Spleen (tissue), 7 donors: ENCODE data around the gene TXNL1.
A peak's percentile ranks its signal among the peaks of the same experiment; 100 is the strongest.

Experiments used
- POLR2AphosphoS5 ChIP-seq, 3 donors: sonication (generic); formaldehyde crosslinking; IDR thresholded peaks; one replicate each; pipeline ENCODE4 v1.5.1; 2017; ENCODE audit warnings: antibody characterized with exemption in 3 of 3
- TF ChIP-seq, protein P1 (sequence below), 11 experiments: fragments of 200-600 bp in 7 of 11; fragments of 450-650 bp in 4 of 11; sonication (generic) in 4 of 11; IDR thresholded peaks in 8 of 11; conservative IDR thresholded peaks in 3 of 11; 1 replicate in 7 of 11; 2 replicates in 4 of 11; pipeline versions ENCODE4 v1.4.0 to v1.8.0; 2016 to 2021; ENCODE audit warnings: antibody characterized with exemption in 11 of 11, inconsistent platforms in 4 of 11, mild to moderate bottlenecking in 1 of 11
- donor health status: DM: no; HTN: no; CAD: no; lungs with moderate emphysema.
- donor health status: DM: no; HTN: no; CAD: no.
- donor health status: DM: no; HTN: no; CAD: no.

GRCh38 chr18:56638232-56639103 is at the start of gene TXNL1:
- TF ChIP-seq, protein P1, sequence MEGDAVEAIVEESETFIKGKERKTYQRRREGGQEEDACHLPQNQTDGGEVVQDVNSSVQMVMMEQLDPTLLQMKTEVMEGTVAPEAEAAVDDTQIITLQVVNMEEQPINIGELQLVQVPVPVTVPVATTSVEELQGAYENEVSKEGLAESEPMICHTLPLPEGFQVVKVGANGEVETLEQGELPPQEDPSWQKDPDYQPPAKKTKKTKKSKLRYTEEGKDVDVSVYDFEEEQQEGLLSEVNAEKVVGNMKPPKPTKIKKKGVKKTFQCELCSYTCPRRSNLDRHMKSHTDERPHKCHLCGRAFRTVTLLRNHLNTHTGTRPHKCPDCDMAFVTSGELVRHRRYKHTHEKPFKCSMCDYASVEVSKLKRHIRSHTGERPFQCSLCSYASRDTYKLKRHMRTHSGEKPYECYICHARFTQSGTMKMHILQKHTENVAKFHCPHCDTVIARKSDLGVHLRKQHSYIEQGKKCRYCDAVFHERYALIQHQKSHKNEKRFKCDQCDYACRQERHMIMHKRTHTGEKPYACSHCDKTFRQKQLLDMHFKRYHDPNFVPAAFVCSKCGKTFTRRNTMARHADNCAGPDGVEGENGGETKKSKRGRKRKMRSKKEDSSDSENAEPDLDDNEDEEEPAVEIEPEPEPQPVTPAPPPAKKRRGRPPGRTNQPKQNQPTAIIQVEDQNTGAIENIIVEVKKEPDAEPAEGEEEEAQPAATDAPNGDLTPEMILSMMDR (IDR thresholded peaks at IDR 0.05 in 8 of 11, conservative IDR thresholded peaks at IDR 0.05 in 3 of 11): peak in 3 of 11 experiments; percentile 18 to 31 (median 20)
- TF ChIP-seq POLR2AphosphoS5 (IDR thresholded peaks at IDR 0.05): peak; percentile 93 to 94 (median 94)
